Esophagus muscularis mucosa (tissue), 3 donors: ENCODE results near the gene LMF1.

Experiments
- CTCF ChIP-seq, 3 experiments: fragments of 200-600 bp in 2 of 3; fragments of 450-650 bp in 1 of 3; sonication (generic) in 2 of 3; IDR thresholded peaks; one replicate each; pipeline ENCODE4 v1.5.1; 2017 to 2019; ENCODE audit warnings: antibody characterized with exemption in 3 of 3, mild to moderate bottlenecking in 2 of 3, moderate library complexity in 1 of 3
- POLR2A ChIP-seq: fragments of 450-650 bp; IDR thresholded peaks from one replicate; pipeline ENCODE4 v1.6.1; 2017; ENCODE audit warnings: antibody characterized with exemption, moderate library complexity, mild to moderate bottlenecking, low read depth

DNA sequence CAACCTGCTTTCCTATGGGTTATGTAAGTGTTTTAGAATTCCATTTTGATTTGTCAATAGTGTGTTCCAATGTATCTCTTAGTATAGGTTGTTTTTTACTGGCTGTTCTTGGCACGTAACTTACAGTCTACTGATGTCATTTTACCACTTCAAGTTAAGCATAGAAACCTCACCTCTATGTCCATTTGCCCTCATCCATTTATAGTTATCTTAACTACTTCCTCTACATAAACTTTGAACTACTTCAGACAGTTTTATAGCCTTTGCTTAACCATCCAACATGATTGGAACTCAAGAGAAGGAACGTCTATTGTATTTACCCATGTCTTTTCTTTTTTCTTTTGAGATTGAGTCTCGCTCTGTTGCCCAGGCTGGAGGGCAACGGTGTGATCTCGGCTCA, 105.8 kb downstream of the LMF1 start:
- TF ChIP-seq POLR2A (no peak), CTCF (IDR thresholded peaks at IDR 0.05) (no peak)
